Kidney tubule cell (primary cell): Measurements from ENCODE around the gene OXLD1.
A peak's percentile ranks its signal among the peaks of the same experiment; 100 is the strongest.

ENCODE experiments used
- DNase-seq: peaks from one replicate; pipeline ENCODE4 v3.0.0-alpha.2; 2018; ENCODE audit warnings: low spot score

Gene OXLD1

DNA sequence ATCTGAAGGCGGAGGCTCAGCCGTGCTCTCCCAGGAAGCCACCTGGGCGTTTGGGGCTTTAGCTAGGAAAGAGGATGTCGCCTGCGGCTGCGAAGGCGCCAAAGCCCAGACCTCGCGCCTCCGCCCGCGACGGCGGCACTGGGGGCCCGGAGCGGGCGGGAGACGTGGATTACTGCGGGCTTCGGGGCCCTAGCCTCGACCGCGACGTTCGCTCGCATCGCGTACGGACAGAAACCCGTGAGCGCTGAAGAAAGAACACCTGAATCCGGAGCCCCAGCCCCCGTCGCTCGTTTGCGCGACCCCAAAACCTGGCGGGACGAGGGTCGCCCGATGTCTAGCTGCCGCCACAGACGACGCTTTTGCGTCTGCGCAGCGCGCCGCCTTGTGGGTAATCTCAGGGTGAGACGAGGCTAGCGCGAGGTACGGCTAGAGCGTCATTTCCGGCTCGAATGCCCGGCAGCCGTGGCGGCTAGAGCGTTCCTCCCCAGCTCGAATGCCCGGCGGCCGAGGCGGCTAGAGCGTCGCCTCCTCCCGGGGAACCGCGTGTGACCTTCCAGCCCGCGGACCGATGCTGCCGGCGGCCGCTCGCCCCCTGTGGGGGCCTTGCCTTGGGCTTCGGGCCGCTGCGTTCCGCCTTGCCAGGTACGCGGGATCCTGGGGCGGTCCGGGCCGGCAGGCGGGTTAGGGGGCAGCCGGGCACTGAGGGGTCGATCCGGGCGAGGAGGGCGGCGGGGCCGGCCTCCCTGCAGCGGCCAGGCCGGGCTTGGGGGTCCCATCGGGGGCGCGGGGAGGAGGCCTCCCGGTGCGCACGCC is 36.7 kb upstream of the OXLD1 start, which contains the start of gene MRPL12:
Gene MRPL12, plus strand, starts transcription at position 434 of the 813 bp plus-strand sequence. Its CDS starts 135 bp downstream, at position 569.
- DNase-seq: peak; percentile 93

DNA sequence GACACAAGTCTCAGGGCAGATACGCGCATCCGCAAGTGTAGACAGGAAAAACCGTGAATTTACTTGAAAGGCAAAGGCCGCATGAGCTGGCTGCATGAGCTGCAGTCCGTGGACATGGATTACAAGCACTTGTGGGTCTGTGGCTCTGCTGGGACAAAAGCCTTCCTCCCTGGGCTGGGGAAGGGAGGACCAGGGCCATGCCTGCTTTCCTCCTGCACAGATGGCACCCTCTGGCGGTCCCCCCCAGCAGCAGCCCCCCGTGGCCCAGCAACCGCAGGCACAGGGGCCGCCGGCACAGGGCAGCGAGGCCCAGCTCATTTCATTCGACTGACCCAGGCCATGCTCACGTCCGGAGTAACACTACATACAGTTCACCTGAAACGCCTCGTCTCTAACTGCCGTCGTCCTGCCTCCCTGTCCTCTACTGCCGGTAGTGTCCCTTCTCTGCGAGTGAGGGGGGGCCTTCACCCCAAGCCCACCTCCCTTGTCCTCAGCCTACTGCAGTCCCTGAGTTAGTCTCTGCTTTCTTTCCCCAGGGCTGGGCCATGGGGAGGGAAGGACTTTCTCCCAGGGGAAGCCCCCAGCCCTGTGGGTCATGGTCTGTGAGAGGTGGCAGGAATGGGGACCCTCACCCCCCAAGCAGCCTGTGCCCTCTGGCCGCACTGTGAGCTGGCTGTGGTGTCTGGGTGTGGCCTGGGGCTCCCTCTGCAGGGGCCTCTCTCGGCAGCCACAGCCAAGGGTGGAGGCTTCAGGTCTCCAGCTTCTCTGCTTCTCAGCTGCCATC is 35.1 kb upstream of the OXLD1 start:
- peak; percentile 7 for DNase-seq

DNA sequence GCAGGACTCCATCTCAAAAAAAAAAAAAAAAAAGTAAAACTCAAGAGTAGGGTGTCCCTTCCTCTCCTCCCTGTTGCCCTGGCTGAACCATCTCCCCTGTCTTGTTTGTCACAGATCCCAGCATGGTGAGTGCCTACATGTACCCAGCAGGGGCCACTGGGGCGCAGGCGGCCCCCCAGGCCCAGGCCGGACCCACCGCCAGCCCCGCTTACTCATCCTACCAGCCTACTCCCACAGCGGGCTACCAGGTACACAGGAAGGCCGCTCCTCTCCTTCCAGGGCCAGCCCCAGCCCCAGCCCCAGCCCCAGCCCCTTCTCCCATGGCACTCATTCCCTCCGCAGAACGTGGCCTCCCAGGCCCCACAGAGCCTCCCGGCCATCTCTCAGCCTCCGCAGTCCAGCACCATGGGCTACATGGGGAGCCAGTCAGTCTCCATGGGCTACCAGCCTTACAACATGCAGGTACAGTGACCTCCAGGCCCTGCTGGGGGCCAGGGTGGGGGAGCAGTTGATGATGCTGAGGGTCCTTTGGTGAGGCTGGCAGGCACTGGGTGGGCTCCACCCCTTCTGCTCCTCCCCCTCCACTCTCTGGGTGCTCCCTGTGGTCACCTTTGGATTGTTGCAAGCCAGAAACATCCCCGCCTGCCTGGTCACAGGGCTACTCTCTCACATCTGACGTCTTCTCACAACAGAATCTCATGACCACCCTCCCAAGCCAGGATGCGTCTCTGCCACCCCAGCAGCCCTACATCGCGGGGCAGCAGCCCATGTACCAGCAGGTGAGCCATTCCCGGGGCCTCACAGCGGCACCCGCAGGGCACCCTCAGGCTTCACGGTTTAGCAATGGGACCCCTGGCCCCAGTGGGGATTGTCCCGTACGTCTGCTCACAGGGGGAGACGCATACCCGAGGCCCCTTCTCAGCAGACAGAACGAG is 34.2 kb upstream of the OXLD1 start:
- DNase-seq: no peak

DNA sequence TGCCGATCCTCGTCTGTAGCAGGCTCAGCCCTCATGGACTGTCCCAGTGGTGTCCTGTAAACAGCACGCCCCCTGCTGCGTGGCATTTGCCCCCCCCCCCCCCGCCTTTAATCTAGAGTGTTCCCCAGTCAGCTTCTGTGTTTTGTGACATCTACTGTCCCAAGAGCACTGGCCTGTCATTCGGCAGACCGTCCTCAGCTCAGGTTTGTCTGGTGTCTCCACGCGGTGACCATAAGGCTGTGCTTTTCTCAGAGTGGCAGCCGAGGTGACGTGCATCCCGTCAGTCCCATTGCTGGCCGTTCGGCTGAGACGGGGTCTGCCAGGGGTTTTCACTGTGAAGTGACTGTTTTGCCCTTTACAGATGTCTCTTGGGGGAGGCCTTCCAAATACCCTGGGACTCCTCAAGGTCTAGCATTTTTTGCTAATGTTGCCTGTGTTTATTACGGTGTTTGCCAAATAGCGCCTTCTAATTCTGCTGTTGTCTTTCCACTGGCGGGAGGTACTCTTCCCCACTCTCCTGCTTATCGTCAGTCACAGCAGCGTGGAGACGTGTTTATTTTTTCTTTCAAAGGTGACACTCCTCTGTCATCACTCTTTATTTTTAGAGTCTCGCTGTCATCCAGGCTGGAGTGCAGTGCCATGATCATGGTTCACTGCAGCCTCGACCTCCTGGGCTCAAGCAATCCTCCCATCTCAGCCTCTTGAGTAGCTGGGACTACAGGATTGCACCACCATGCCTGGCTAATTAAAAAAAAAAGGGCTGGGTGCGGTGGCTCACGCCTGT is 31.0 kb upstream of the OXLD1 start:
- DNase-seq: no peak

DNA sequence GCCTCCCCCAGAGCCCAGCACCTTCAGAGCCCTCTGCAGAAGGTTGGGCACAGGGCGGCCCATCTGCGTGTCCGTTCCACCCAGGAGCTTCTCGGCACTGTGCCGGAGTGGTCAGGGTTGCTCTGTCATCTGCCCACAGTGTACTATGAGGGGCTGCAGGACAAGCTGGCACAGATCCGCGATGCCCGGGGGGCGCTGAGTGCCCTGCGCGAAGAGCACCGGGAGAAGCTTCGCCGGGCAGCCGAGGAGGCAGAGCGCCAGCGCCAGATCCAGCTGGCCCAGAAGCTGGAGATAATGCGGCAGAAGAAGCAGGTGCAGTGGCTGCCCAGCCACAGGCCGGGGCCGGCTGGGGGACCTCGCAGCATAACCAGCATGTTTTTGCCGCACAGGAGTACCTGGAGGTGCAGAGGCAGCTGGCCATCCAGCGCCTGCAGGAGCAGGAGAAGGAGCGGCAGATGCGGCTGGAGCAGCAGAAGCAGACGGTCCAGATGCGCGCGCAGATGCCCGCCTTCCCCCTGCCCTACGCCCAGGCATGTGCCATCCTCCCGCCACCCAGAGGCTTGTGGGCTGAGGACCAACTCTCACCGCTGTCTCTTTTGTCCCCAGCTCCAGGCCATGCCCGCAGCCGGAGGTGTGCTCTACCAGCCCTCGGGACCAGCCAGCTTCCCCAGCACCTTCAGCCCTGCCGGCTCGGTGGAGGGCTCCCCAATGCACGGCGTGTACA is 30.0 kb upstream of the OXLD1 start:
- no peak for DNase-seq

DNA sequence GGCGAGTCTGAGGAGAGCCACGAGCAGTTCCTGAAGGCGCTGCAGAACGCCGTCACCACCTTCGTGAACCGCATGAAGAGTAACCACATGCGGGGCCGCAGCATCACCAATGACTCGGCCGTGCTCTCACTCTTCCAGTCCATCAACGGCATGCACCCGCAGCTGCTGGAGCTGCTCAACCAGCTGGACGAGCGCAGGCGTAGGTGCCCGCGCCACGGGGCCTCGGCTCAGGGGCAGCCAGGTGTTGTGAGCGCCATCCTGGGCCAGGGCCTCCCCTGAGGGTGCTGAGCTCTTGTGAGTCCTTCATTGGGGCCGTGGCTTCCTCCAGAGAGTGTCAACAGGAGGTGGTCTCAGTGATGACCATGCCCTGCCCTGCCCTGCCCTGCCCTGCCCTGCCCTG is 29.4 kb upstream of the OXLD1 start:
- DNase-seq: no peak

DNA sequence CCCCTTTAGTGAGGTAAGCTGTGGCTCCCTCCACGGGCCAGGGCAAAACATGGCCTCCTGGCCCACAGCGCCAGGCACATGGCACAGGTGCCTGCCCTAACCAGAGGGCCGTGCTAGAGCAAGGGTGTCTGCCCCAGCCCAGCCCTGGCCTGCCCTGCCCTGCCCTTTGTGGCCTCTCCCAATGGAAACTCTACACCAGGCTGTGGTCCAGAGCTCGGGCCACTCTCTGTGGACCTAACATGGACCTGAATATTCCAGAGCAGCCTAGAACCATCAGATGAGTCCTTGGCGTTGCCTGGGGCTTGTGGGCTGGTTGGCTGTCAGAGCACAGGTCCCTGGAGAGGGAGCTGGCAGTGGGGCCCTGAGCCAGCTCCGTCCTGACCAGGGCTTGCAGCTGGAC is 28.8 kb upstream of the OXLD1 start:
- no peak for DNase-seq

DNA sequence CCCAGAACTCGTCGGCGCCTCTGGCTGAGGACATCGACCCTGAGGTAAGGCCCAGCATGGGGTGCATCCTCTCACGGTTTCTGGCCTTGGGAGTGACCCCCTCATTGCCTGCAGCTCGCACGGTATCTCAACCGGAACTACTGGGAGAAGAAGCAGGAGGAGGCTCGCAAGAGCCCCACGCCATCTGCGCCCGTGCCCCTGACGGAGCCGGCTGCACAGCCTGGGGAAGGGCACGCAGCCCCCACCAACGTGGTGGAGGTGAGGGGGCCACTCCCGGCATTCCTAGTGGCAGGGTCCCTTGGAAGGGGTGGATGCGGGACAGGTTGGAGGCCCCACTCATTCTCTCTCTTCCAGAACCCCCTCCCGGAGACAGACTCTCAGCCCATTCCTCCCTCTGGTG is 28.4 kb upstream of the OXLD1 start:
- DNase-seq: no peak

DNA sequence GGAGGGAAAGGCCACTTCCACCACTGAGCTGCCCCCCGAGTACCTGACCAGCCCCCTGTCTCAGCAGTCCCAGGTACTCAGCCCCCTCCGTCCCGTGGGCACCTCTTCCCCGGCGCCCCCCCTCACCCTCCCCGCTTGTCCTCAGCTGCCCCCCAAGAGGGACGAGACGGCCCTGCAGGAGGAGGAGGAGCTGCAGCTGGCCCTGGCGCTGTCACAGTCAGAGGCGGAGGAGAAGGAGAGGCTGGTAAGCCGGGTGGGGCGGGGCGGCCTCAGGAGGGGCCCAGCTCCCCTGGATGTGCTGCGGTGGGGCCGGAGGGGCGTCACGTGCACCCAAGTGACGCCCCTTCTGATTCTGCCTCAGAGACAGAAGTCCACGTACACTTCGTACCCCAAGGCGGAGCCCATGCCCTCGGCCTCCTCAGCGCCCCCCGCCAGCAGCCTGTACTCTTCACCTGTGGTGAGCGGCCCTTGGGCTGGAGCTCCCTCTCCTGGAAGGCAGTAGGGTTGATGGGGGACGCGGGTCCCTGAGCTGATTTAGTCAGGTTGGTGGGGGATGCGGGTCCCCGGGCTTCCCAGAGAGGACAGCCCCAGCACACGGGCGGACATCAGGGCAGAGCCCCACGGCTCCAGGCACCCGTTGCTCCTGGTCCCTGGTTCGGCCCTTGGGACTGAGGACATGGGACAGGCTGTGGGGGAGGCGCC is 27.3 kb upstream of the OXLD1 start:
- no peak for DNase-seq

DNA sequence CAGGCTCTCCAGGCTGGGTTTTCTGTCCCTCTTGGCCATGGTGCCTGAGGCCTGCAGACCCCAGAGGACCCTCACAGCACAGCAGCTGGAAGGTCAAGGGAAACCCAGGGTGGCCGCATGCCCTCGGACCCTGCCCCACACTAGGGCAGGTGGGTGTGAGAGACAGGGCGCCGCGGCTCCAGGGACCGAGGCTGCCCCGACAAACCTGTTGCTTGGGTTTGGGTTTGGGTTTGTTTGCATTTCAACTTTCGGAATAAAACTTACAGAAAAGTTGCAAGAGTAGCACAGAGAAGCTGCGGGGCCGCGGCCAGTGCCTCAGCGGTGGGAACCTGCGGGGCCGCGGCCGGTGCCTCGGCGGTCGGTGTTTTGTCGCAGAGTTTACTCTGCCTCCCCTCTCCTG is 25.2 kb upstream of the OXLD1 start:
- DNase-seq: no peak

DNA sequence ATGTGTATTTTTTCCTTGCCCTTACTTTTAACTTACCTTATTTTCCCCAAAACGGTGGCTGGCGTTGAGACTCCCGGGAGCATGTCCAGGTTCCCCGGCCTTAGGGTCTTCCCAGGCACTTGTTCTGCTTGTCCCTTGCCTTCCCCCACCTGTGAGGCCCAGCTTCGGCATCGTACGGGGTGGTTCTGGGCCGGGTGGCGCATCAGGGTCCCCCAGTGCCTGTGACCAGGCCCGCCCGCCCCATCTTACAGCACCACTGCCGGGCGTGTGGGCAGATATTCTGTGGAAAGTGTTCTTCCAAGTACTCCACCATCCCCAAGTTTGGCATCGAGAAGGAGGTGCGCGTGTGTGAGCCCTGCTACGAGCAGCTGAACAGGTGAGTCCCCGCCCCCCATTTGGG is 24.8 kb upstream of the OXLD1 start:
- DNase-seq: no peak

DNA sequence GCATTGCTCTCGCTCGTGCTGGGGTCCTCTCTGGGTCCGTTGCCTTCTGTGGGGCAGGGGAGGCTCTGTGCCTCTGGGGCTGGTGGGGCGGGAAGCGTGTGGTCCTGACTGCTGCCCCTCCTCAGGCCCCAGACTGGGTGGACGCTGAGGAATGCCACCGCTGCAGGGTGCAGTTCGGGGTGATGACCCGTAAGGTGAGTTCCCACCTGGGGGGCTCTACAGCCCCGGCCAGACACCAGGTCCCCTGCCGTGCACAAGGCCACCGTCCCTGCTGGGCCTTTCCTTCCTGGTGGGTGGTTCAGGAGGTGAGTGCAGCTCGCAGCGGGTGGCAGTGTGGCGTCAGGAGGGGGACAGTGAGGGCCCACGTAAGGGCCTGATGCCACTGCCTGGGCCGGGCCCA is 24.1 kb upstream of the OXLD1 start:
- DNase-seq: no peak

DNA sequence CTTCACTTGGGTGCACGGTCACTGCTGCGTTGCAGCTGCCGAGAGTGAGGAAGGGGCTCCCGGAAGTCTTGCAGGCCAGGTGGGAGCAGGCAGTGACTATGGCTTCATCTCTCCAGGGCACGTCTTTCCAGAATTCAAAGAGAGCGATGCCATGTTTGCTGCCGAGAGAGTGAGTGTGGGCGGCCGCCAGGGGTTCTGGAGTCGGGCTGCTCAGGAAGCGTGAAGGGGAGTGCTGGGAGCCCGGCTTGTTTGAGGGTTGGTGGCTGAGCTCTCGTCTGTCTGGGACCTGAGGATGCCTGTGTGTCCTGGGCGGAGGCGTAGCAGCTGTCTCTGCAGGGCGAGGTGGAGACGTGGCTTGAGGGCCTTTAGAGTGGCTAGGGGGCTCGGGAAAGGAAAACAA is 23.7 kb upstream of the OXLD1 start:
- no peak for DNase-seq

DNA sequence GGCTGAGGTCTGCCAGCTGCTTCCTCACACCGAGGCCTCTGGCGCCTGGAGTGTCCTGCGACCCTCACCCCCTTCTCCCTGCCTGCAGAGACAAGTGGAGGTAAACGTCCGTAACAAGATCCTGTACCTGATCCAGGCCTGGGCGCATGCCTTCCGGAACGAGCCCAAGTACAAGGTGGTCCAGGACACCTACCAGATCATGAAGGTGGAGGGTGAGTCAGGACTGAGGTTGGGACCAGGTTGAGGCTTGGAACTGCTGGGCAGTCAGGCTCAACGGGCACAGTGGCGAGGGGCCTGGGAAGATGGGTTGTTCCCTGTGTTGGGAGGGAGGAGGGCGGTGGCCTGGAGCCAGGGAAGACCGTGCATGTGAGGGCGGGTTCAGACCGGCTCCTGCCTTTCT is 22.2 kb upstream of the OXLD1 start:
- DNase-seq: no peak

DNA sequence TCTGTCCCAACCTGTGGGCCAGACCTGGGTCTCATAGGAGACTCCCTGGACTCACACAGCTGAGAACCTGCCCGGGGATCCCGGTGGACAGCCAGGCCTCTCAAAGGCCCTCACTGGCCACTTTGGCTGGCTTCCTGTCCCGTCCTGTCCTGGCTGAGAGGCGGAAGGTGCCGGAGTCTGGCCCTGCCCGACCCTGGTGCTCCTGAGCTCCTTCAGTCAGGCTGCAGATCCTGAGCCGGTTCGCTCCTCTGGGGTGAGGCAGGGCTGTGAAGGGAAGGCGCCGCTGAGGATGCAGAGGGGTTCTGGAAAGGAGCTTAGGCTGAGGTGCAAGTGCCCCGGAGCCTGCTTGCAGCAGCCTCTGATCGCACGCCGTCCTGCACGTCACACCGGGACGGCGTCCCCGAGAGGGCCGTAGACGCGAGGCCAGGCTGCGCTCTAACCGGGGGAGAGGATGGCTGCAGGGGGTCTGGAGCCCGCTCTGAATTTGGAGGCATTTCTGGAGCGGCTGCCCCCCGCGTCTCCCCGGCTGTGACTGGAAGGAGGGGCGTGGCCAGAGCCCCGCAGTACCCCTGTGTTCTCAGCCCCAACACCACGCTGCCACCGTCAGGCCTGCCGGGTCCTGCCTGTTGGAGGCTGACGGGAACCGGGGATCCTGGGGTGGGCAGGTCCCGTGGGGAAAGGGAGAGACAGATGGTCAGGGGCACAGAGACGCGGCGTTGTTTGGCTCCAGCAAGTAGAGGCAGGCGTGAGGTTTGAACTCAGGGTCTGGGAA is 21.6 kb upstream of the OXLD1 start:
- no peak for DNase-seq

DNA sequence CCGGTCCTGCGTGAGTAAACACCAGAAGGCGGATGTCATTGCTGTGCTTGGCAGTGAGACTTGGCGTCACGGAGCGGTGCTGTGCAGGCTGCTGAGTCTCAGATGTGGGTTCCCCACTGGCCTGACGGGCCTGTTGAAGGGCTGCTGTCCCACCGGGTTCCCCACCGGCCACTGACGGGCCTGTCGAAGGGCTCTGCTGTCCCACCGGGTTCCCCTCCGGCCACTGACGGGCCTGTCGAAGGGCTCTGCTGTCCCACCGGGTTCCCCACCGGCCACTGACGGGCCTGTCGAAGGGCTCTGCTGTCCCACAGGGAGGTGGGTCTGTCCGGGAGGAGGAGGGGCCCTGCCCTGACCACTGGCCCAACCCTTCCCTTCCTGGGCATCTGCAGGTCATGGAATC is 20.2 kb upstream of the OXLD1 start:
- DNase-seq: no peak

DNA sequence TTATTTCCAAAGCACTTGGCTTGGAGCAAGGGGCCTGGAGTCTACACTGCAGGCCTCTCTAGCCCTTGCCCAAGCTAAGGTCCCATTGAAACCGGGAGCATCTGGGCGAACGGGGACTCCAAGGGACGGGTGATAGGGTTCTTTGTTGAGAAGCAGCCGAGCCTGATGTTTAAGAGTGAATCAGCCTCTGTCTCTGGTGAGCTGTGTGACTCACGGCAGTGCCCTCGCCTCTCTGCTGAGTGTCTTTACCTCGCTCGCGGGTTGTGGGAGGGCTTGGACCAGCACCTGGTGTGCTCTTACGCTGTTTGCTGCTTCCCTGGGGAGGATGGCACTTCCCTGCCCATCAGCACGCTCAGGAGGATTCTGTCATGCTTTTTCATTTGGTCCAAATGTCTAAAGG is 18.7 kb upstream of the OXLD1 start:
- DNase-seq: peak; percentile 96

DNA sequence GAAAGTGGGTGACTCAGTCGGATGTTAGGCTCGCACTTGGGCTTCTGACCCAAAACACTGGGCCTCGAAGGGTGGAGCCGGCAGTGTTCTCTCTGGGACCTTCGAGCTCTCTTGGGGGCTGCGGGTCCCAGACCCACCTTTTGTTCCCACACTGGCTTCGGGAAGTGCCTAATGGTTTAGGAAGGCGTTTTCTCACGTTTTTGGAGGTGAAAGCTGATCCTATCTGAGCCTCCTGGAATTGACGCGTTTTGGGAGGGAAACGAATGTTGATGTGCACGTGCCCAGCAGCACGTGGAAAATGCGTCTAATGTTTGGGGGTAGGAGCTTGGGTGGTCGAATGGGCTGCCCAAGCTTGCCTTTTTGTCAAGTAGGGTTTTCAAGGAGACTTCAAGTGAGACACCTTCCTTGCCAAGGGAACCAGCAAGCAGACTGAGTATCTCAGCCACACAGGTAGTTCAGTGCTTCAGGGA is 18.1 kb upstream of the OXLD1 start:
- DNase-seq: no peak
